Stimulated activated CD8-positive, alpha-beta memory T cell treated with anti-CD3 and anti-CD28 coated beads, Interleukin-15, amount 100 ng/mL, for 4 hours (primary cell): ENCODE results near the gene ADORA2A.

Experiments used
- DNase-seq, 2 donors: peaks; one replicate each; pipeline ENCODE4 v3.0.0-alpha.2; 2020; ENCODE audit warnings: low read depth in 2 of 2

Gene ADORA2A

GRCh38 chr22:24433001-24433827, 5.8 kb downstream of the ADORA2A start:
- DNase-seq, result no peak

GRCh38 chr22:24433828-24434470, 6.5 kb downstream of the ADORA2A start:
- peak in 1 of 2 donors; percentile 49 for DNase-seq

- DNase-seq, result peak; percentile 58 to 78
Observed at GRCh38 chr22:24434471-24435322, 7.3 kb downstream of the ADORA2A start.

- no peak for DNase-seq
Observed at GRCh38 chr22:24435323-24435645, 7.9 kb downstream of the ADORA2A start.

GRCh38 chr22:24435861-24436371, 8.5 kb downstream of the ADORA2A start:
- no peak for DNase-seq

- DNase-seq, result no peak
Observed at GRCh38 chr22:24436553-24436952, 9.2 kb downstream of the ADORA2A start.

- DNase-seq, result no peak
Observed at GRCh38 chr22:24437091-24437490, 9.7 kb downstream of the ADORA2A start.

- no peak for DNase-seq
Observed at GRCh38 chr22:24437741-24438328, 10.4 kb downstream of the ADORA2A start.

- DNase-seq, result no peak
Observed at GRCh38 chr22:24440270-24440717, 12.9 kb downstream of the ADORA2A start.

- DNase-seq, result no peak
Observed at GRCh38 chr22:24440718-24441405, 13.5 kb downstream of the ADORA2A start.

- no peak for DNase-seq
Observed at GRCh38 chr22:24441406-24442351, 14.3 kb downstream of the ADORA2A start.

- DNase-seq, result no peak
Observed at GRCh38 chr22:24442352-24442744, 14.9 kb downstream of the ADORA2A start.

GRCh38 chr22:24443668-24444067, 16.3 kb downstream of the ADORA2A start:
- DNase-seq, result no peak

- DNase-seq, result no peak
Observed at GRCh38 chr22:24444251-24444650, 16.9 kb downstream of the ADORA2A start.

- no peak for DNase-seq
Observed at GRCh38 chr22:24444729-24445466, 17.5 kb downstream of the ADORA2A start.

GRCh38 chr22:24445481-24446259, 18.3 kb downstream of the ADORA2A start:
- DNase-seq, result no peak

GRCh38 chr22:24446260-24446611, 18.8 kb downstream of the ADORA2A start:
- no peak for DNase-seq

- no peak for DNase-seq
Observed at GRCh38 chr22:24450610-24451009, 23.2 kb downstream of the ADORA2A start.

GRCh38 chr22:24451162-24451561, 23.8 kb downstream of the ADORA2A start:
- no peak for DNase-seq
